Stimulated activated naive CD8-positive, alpha-beta T cell treated with anti-CD3 and anti-CD28 coated beads, Interleukin-15, Interleukin-2, amounts not matched to agents 100 U/mL and 50 U/mL, for 24 hours (primary cell): ENCODE results near the gene EPS8L3.
"Not testable (repeated sequence)": the region's sequence is repeated elsewhere in the genome, so short reads cannot be mapped to it uniquely, and the experiment has no call there.

Experiments used
- ATAC-seq: fragments of 150-1000 bp; cut with Tn5 transposase; one replicate; pipeline ENCODE4 v1.10.0; 2021
- DNase-seq: peaks from one replicate; pipeline ENCODE4 v3.0.0; 2021

The EPS8L3 gene

DNA sequence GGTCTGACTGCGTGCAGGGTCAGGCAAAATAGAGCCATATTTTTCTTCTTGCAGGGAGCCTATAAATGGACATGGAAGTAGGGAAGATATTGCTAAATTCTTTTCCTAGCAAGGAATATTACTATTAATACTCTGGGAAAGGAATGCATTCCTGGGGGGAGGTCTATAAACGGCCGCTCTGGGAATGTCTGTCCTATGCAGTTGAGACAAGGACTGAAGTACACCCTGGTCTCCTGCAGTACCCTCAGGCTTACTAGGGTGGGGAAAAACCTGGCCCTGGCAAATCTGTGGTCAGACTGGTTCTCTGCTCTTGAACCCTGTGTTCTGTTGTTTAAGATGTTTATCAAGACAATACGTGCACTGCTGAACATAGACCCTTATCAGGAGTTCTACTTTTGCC is 54.8 kb downstream of the EPS8L3 start:
- not testable (repeated sequence) for DNase-seq, ATAC-seq

DNA sequence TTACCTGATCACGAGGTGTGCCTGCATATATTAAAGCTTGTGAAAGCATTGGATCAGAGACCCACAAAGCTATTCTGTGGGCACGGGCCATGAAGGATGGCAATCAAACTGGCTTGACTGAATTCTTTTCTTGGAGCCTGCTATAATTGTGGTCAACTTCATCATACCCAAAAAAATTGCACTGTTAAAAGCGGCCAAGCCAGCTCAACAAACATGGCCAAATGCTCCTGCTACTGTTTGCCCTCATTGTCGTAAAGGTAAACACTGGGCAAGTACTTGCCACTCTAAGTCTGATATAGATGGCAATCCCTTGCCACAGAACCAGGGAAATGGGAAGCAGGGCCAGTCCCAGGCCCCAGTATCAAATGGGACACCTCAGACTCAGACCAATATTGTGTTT is 58.3 kb downstream of the EPS8L3 start:
- DNase-seq (no peak), ATAC-seq (no peak)

DNA sequence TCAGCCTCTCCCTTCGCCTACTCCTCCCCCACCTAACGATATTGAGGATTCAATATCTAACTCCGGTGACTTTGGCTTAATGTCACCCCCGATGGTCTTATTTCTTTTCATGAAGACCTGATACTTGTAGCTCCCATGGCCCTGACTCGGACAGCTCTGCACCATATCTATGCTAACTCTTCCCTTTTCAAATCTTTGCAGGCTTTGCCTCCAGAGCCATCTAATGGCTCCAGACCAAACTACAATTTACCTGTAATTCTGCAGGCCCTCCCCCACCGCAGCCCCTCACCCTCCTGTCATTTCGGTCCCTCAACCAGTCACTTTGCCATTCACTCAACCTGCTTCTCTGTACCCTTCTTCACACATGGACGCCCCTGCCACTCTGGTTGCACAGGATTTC is 59.5 kb downstream of the EPS8L3 start:
- no peak for ATAC-seq
- no peak for DNase-seq

DNA sequence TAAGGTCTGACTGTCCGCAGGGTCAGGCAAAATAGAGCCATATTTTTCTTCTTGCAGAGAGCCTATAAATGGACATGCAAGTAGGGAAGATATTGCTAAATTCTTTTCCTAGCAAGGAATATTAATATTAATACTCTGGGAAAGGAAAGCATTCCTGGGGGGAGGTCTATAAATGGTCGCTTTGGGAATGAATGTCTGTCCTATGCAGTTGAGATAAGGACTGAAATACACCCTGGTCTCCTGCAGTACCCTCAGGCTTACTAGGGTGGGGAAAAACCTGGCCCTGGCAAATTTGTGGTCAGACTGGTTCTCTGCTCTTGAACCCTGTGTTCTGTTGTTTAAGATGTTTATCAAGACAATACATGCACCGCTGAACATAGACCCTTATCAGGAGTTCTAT is 60.8 kb downstream of the EPS8L3 start:
- ATAC-seq = not testable (repeated sequence)

More for the DNA sequence above, 60.8 kb downstream of the EPS8L3 start:
- DNase-seq = not testable (repeated sequence)
